SU-DHL-6 (cell line): ENCODE results near the gene OCIAD1.

Experiments used
- CTCF ChIP-seq: fragments of 200-600 bp; sonication (generic); IDR thresholded peaks from one replicate; pipeline ENCODE4 v1.5.1; 2017; ENCODE audit warnings: antibody characterized with exemption, mild to moderate bottlenecking, low read length, moderate library complexity; ENCODE audit not compliant: insufficient read depth, poor library complexity, severe bottlenecking
- EZH2phosphoT487 ChIP-seq: fragments of 200-600 bp; sonication (generic), shearing (Covaris generic); conservative IDR thresholded peaks from 2 replicates; pipeline ENCODE4 v1.6.1; 2018; ENCODE audit warnings: mild to moderate bottlenecking, antibody characterized with exemption, low read length, moderate library complexity, mixed read lengths

DNA sequence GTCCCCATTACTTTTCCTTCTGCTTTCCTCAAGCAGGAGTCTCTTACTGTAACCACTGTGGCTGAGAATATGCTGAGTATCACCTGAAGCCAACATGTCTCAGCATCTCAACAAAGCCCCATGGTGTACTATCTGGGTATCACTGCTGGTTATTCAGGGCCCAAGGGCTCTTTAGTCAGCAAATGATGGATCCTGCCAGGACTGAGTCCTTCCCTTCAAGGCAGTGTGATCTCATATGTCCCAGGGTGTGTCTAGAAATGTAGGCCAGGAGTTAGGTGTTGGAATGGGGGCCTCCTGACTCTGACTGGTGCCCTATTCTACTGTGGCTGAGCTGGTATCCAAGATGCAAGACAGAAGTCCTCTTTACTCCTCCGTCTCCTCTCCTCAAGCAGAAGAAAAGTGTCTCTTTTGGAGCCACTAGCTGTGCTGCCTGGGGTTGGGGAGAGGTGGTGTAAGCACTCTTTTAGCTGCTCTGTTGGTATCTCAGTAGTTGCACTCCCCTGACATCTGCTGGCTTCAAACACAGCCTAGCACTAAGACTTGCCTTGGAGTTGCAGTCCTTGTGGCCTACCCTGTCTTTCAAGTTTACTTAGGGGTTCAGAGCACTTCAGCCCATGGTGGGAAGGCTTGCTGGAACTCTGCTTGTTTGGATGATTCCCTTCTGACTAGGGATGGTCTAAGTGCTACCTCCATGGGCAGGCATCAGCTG lies 47.1 kb downstream of the OCIAD1 start:
- no peak for TF ChIP-seq CTCF
- TF ChIP-seq EZH2phosphoT487, result no peak
